Astrocyte of the cerebellum (primary cell): ENCODE data around the gene SULT2B1.

Experiments
- DNase-seq: peaks from one replicate; pipeline ENCODE4 v3.0.0-alpha.2; 2011; ENCODE audit warnings: low read depth
- H3K4me3 ChIP-seq: 2 replicates; pipeline ENCODE4 v1.5.1; 2011; ENCODE audit warnings: mild to moderate bottlenecking, low read depth, low read length, moderate library complexity
- in situ Hi-C: cut with HindIII; loops from 2 replicates; pipeline ENCODE4 v1.10.0; 2017; ENCODE audit warnings: low sequenced_read_pairs
- TF ChIP-seq, protein P1 (sequence below): IDR thresholded peaks from 2 replicates; pipeline ENCODE4 v1.5.1; 2012; ENCODE audit warnings: low read length, low read depth, moderate library complexity, mild to moderate bottlenecking; ENCODE audit errors: missing control alignments

Gene SULT2B1

DNA sequence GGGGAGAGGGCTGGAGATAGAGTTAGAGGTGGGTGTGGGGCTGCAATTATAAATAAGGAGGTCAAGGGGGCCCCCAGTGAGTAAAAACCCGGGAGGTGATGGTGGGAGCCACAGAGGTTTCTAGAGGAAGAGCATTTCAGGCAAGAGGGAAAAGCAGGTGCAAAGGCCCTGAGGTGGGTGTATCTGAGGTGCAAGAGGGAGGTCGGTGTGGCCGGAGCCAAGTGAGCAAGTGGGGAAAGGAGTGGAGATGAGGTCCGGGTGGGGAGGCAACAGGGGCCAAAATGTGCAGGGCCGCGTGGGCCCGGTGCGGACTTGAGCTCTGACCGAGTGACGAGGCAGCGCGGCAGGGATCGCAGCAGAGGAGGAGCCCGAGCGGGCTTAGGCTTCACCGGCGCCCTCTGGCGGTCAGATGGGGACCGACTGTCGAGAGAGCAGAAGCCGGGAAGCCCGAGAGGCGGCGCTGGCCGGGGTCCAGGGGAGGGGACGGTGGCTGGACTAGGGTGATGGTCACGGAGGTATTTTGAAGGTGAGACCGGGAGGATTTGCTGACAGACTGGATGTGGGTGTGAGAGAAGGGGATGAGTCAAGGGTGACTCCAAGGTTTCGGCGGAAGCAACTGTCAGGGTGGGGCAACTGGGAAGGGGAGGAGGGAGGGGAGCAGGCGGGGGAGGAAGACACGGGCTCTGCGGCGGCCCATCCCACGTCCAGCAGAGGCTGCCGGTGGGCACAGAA lies 36.9 kb downstream of the SULT2B1 start:
- DNase-seq = peak; percentile 51
- peak overlapping the region; percentile 35 for H3K4me3 ChIP-seq
- in situ Hi-C loops = no loop called here
- TF ChIP-seq, protein P1, sequence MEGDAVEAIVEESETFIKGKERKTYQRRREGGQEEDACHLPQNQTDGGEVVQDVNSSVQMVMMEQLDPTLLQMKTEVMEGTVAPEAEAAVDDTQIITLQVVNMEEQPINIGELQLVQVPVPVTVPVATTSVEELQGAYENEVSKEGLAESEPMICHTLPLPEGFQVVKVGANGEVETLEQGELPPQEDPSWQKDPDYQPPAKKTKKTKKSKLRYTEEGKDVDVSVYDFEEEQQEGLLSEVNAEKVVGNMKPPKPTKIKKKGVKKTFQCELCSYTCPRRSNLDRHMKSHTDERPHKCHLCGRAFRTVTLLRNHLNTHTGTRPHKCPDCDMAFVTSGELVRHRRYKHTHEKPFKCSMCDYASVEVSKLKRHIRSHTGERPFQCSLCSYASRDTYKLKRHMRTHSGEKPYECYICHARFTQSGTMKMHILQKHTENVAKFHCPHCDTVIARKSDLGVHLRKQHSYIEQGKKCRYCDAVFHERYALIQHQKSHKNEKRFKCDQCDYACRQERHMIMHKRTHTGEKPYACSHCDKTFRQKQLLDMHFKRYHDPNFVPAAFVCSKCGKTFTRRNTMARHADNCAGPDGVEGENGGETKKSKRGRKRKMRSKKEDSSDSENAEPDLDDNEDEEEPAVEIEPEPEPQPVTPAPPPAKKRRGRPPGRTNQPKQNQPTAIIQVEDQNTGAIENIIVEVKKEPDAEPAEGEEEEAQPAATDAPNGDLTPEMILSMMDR = peak; percentile 94

GRCh38 chr19:48591021-48591420 lies 39.0 kb downstream of the SULT2B1 start:
- H3K4me3 ChIP-seq = no peak overlapping the region
- DNase-seq = no peak
- TF ChIP-seq, protein P1 = no peak
- in situ Hi-C loops = no loop called here

GRCh38 chr19:48595171-48595570 lies 43.2 kb downstream of the SULT2B1 start:
- H3K4me3 ChIP-seq = no peak overlapping the region
- TF ChIP-seq, protein P1 = no peak
- DNase-seq = no peak
- in situ Hi-C loops = no loop called here

GRCh38 chr19:48595833-48596232 lies 43.9 kb downstream of the SULT2B1 start:
- TF ChIP-seq, protein P1 = no peak
- H3K4me3 ChIP-seq = no peak overlapping the region
- in situ Hi-C loops = no loop called here
- no peak for DNase-seq

GRCh38 chr19:48596237-48596636 lies 44.3 kb downstream of the SULT2B1 start:
- TF ChIP-seq, protein P1 = no peak
- in situ Hi-C loops = no loop called here
- H3K4me3 ChIP-seq = no peak overlapping the region

DNA sequence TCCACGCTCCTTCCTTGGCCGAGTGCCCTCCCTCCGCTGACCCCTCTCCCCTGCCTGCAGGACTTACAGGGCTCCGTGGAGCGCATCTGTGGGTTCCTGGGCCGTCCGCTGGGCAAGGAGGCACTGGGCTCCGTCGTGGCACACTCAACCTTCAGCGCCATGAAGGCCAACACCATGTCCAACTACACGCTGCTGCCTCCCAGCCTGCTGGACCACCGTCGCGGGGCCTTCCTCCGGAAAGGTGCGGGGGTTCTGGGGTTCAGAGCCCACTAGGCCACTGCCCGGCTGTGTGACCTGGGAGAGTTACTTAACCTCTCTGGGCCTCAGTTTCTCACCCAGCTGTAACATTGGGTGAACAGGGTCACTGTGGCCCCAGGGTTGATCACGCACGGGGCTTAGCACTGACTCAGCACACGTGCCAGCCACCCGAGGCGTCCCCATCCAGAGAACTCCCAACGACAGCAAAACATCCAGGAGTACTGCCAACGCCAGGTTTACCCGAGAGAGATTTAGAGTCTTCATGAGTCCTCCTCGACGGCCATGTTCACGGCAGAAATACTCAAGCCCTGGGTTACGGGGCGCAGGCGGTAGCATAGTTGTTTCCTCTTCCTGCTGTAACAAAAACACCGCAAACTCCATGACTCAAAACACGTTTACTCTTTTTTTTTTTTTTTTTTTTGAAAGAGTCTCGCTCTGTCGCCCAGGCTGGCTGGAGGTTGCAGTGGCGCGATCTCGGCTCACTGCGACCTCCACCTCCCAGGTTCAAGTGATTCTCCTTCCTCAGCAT lies 44.9 kb downstream of the SULT2B1 start:
- no peak overlapping the region for H3K4me3 ChIP-seq
- no peak for DNase-seq
- TF ChIP-seq, protein P1 = no peak
- in situ Hi-C loops = no loop called here

More at GRCh38 chr19:48596237-48596636, 44.3 kb downstream of the SULT2B1 start:
- DNase-seq = no peak
